OCI-LY7 (cell line): ENCODE results near the gene INTS2.

ENCODE experiments used
- EZH2phosphoT487 ChIP-seq: fragments of 200-600 bp; sonication (generic); IDR thresholded peaks from 2 replicates; pipeline ENCODE4 v1.6.1; 2018; ENCODE audit warnings: low read depth, borderline replicate concordance, mild to moderate bottlenecking, mixed run types, antibody characterized with exemption, low read length, moderate library complexity, mixed read lengths
- TF ChIP-seq, protein P1 (sequence below): fragments of 200-600 bp; sonication (generic); conservative IDR thresholded peaks from 2 replicates; pipeline ENCODE4 v1.5.1; 2014; ENCODE audit warnings: mild to moderate bottlenecking, antibody characterized with exemption, low read length, moderate library complexity, mixed read lengths

GRCh38 chr17:61848247-61848646, 79.5 kb downstream of the INTS2 start:
- TF ChIP-seq, protein P1, sequence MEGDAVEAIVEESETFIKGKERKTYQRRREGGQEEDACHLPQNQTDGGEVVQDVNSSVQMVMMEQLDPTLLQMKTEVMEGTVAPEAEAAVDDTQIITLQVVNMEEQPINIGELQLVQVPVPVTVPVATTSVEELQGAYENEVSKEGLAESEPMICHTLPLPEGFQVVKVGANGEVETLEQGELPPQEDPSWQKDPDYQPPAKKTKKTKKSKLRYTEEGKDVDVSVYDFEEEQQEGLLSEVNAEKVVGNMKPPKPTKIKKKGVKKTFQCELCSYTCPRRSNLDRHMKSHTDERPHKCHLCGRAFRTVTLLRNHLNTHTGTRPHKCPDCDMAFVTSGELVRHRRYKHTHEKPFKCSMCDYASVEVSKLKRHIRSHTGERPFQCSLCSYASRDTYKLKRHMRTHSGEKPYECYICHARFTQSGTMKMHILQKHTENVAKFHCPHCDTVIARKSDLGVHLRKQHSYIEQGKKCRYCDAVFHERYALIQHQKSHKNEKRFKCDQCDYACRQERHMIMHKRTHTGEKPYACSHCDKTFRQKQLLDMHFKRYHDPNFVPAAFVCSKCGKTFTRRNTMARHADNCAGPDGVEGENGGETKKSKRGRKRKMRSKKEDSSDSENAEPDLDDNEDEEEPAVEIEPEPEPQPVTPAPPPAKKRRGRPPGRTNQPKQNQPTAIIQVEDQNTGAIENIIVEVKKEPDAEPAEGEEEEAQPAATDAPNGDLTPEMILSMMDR, result no peak
- TF ChIP-seq EZH2phosphoT487, result no peak
